Measurements from ENCODE around the gene PSMB2.

- TF ChIP-seq EZH2phosphoT487 (IDR thresholded peaks at IDR 0.05; ENCODE audit: low read depth) (no peak), CTCF (IDR thresholded peaks at IDR 0.05; ENCODE audit: low read depth, low read length) (no peak)
Observed at GRCh38 chr1:35590476-35591040, 50.8 kb downstream of the PSMB2 start.
